Muscle layer of duodenum (tissue), 2 donors: Measurements from ENCODE around the gene B9D2.

Source experiments
- H3K27ac ChIP-seq: one replicate; pipeline ENCODE4 v1.7.0; 2013; ENCODE audit warnings: mild to moderate bottlenecking, low read length
- H3K27me3 ChIP-seq: one replicate; pipeline ENCODE4 v1.7.0; 2013; ENCODE audit warnings: low read depth, mild to moderate bottlenecking, control low read depth, low read length
- H3K36me3 ChIP-seq, 2 donors: one replicate each; pipeline ENCODE4 v1.7.0; 2013; ENCODE audit warnings: low read length in 2 of 2, control low read depth in 1 of 2, mild to moderate bottlenecking in 1 of 2; ENCODE audit not compliant: insufficient read depth in 2 of 2, control insufficient read depth in 1 of 2
- H3K4me1 ChIP-seq, 2 donors: one replicate each; pipeline ENCODE4 v1.7.0; 2013; ENCODE audit warnings: low read length in 2 of 2, mild to moderate bottlenecking in 2 of 2, control low read depth in 1 of 2, moderate library complexity in 1 of 2; ENCODE audit not compliant: insufficient read depth in 2 of 2, control insufficient read depth in 1 of 2
- H3K4me3 ChIP-seq, 2 donors: one replicate each; pipeline ENCODE4 v1.7.0; 2013; ENCODE audit warnings: low read length in 2 of 2, low read depth in 1 of 2, mild to moderate bottlenecking in 1 of 2
- H3K9me3 ChIP-seq, 2 donors: one replicate each; pipeline ENCODE4 v1.7.0; 2013; ENCODE audit warnings: low read length in 2 of 2, control low read depth in 1 of 2, mild to moderate bottlenecking in 1 of 2; ENCODE audit not compliant: control insufficient read depth in 1 of 2
- donor health status: healthy.

B9D2 gene

GRCh38 chr19:41339936-41340335 is 24.0 kb downstream of the B9D2 start:
- H3K4me1 ChIP-seq: no peaks in the 10 kb centered on the region
- H3K4me3 ChIP-seq: no peak overlapping the region
- H3K36me3 ChIP-seq: peaks cover 0 to 44% of the 10 kb centered on the region in 2 donors
- no peaks in the 10 kb centered on the region for H3K9me3 ChIP-seq
- no peak overlapping the region for H3K27ac ChIP-seq
- no peaks in the 10 kb centered on the region for H3K27me3 ChIP-seq

GRCh38 chr19:41335467-41335866 is 28.5 kb downstream of the B9D2 start:
- H3K27ac ChIP-seq: no peak overlapping the region
- no peaks in the 10 kb centered on the region for H3K4me1 ChIP-seq
- no peak overlapping the region for H3K4me3 ChIP-seq
- peaks cover 7 to 35% of the 10 kb centered on the region in 2 donors for H3K36me3 ChIP-seq
- H3K27me3 ChIP-seq: no peaks in the 10 kb centered on the region
- no peaks in the 10 kb centered on the region for H3K9me3 ChIP-seq

- peaks cover 7 to 32% of the 10 kb centered on the region in 2 donors for H3K36me3 ChIP-seq
- H3K4me1 ChIP-seq: no peaks in the 10 kb centered on the region
- no peaks in the 10 kb centered on the region for H3K27me3 ChIP-seq
- H3K4me3 ChIP-seq: no peak overlapping the region
- H3K9me3 ChIP-seq: no peaks in the 10 kb centered on the region
- peak overlapping the region; percentile 39 for H3K27ac ChIP-seq
These were observed 29.2 kb downstream of the B9D2 start for GRCh38 chr19:41334793-41335192.

GRCh38 chr19:41332468-41332867 is 31.5 kb downstream of the B9D2 start:
- Histone ChIP-seq H3K27me3 (no peaks in the 10 kb centered on the region), H3K4me3 (no peak overlapping the region), H3K36me3 (peaks cover 7 to 35% of the 10 kb centered on the region in 2 donors), H3K4me1 (peaks cover 5 to 10% of the 10 kb centered on the region in 2 donors), H3K27ac (no peak overlapping the region), H3K9me3 (no peaks in the 10 kb centered on the region)

- H3K4me1 ChIP-seq: peaks cover 5 to 10% of the 10 kb centered on the region in 2 donors
- no peak overlapping the region for H3K4me3 ChIP-seq
- no peak overlapping the region for H3K27ac ChIP-seq
- peaks cover 7 to 35% of the 10 kb centered on the region in 2 donors for H3K36me3 ChIP-seq
- no peaks in the 10 kb centered on the region for H3K27me3 ChIP-seq
- H3K9me3 ChIP-seq: no peaks in the 10 kb centered on the region
These were observed 31.9 kb downstream of the B9D2 start for GRCh38 chr19:41332000-41332399.

- no peaks in the 10 kb centered on the region for H3K9me3 ChIP-seq
- H3K27me3 ChIP-seq: no peaks in the 10 kb centered on the region
- peaks cover 7 to 35% of the 10 kb centered on the region in 2 donors for H3K36me3 ChIP-seq
These were observed 32.8 kb downstream of the B9D2 start for GRCh38 chr19:41330946-41331678.

GRCh38 chr19:41330481-41330880 is 33.5 kb downstream of the B9D2 start:
- H3K36me3 ChIP-seq: peaks cover 7 to 38% of the 10 kb centered on the region in 2 donors
- no peak overlapping the region for H3K4me3 ChIP-seq
- H3K27ac ChIP-seq: no peak overlapping the region
- no peaks in the 10 kb centered on the region for H3K9me3 ChIP-seq
- H3K27me3 ChIP-seq: no peaks in the 10 kb centered on the region
- H3K4me1 ChIP-seq: peaks cover 11 to 21% of the 10 kb centered on the region in 2 donors

More at GRCh38 chr19:41330946-41331678, 32.8 kb downstream of the B9D2 start:
- H3K27ac ChIP-seq: no peak overlapping the region
- peaks cover 9 to 14% of the 10 kb centered on the region in 2 donors for H3K4me1 ChIP-seq
- H3K4me3 ChIP-seq: no peak overlapping the region

- Histone ChIP-seq H3K4me3 (no peak overlapping the region), H3K27me3 (no peaks in the 10 kb centered on the region), H3K36me3 (peaks cover 7 to 47% of the 10 kb centered on the region in 2 donors), H3K27ac (peak overlapping the region; percentile 23), H3K9me3 (no peaks in the 10 kb centered on the region), H3K4me1 (peaks cover 20 to 37% of the 10 kb centered on the region in 2 donors)
These were observed 35.1 kb downstream of the B9D2 start for GRCh38 chr19:41328842-41329225.

- peak overlapping the region; percentile 23 for H3K27ac ChIP-seq
- no peaks in the 10 kb centered on the region for H3K9me3 ChIP-seq
- peaks cover 4 to 48% of the 10 kb centered on the region in 2 donors for H3K36me3 ChIP-seq
- H3K4me1 ChIP-seq: peaks cover 23 to 42% of the 10 kb centered on the region in 2 donors
- no peaks in the 10 kb centered on the region for H3K27me3 ChIP-seq
- H3K4me3 ChIP-seq: peak overlapping the region; percentile 21 to 28
These were observed 35.6 kb downstream of the B9D2 start for GRCh38 chr19:41328157-41328841.

GRCh38 chr19:41327576-41328156 is 36.3 kb downstream of the B9D2 start:
- Histone ChIP-seq H3K9me3 (no peaks in the 10 kb centered on the region), H3K27ac (peak overlapping the region; percentile 51), H3K36me3 (peaks cover 4 to 50% of the 10 kb centered on the region in 2 donors), H3K4me1 (peaks cover 29 to 47% of the 10 kb centered on the region in 2 donors), H3K27me3 (no peaks in the 10 kb centered on the region), H3K4me3 (peak overlapping the region; percentile 28 to 50)

GRCh38 chr19:41327076-41327575 is 36.8 kb downstream of the B9D2 start:
- H3K36me3 ChIP-seq: peaks cover 7 to 50% of the 10 kb centered on the region in 2 donors
- H3K9me3 ChIP-seq: no peaks in the 10 kb centered on the region
- peak overlapping the region; percentile 51 for H3K27ac ChIP-seq
- H3K27me3 ChIP-seq: no peaks in the 10 kb centered on the region
- H3K4me3 ChIP-seq: peak overlapping the region; percentile 28 to 50
- H3K4me1 ChIP-seq: peaks cover 30 to 52% of the 10 kb centered on the region in 2 donors
